ENCODE results near the gene BRD1.
A peak's percentile ranks its signal among the peaks of the same experiment; 100 is the strongest.

Gene BRD1

GRCh38 chr22:49771266-49772065 lies 56.2 kb downstream of the BRD1 start:
- no peak for TF ChIP-seq CTCF (IDR thresholded peaks at IDR 0.05)
- H3K36me3 ChIP-seq, result peaks cover 40 to 54% (median 48%) of the 10 kb centered on the region in 3 donors
- no peaks in the 10 kb centered on the region for H3K27me3 ChIP-seq
- no peak overlapping the region for H3K27ac ChIP-seq
- intact Hi-C loops (cut with DNase I; ENCODE audit: low total_unique reads), result no loop called here
- no peaks in the 10 kb centered on the region for H3K4me1 ChIP-seq
- no peak overlapping the region for H3K4me3 ChIP-seq
- peaks cover 0 to 16% (median 15%) of the 10 kb centered on the region in 3 donors for H3K9me3 ChIP-seq
- DNase-seq, result peak in 1 of 2 donors; percentile 62

DNA sequence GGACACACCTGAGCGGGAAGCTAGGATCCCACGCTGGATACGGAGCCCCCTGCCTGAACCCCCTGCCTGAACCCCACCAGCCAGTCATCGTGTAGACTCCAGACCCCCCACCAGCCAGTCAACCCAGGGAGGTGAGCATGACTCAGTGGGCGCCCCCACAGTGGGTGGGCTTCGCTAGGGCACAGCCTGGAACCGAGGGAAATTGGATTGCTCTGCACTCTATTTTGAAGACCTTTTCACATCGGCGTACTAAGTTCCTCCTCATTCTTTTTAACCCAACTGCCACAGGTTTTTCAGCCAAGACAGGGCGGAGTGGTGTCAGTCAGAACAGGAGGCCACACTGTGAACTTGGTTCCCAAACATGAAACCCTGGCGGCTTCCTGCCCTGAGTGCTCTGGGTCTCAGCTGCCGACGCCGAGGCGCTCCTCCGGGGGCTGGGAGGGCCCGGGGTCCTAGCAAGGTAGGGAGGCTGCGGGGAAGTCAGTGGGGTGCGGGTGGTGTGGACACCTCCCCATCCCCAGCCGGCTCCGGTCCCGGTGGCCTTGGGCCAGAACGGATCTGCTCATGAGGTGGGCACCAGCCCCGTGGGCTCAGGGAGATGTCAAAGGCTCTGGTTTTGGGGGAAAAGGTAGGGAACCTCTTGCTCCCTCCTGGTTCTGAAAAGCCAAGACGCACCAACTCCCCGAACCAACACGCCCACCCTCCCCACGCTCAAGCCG lies 57.0 kb downstream of the BRD1 start:
- peak in 1 of 2 donors; percentile 62 for DNase-seq
- no peak for TF ChIP-seq CTCF (IDR thresholded peaks at IDR 0.05)
- H3K36me3 ChIP-seq, result peaks cover 32 to 46% (median 40%) of the 10 kb centered on the region in 3 donors
- no peak overlapping the region for H3K4me3 ChIP-seq
- no peak overlapping the region for H3K27ac ChIP-seq
- intact Hi-C loops (cut with DNase I; ENCODE audit: low total_unique reads), result no loop called here
- H3K9me3 ChIP-seq, result peaks cover 0 to 23% (median 23%) of the 10 kb centered on the region in 3 donors
- no peaks in the 10 kb centered on the region for H3K4me1 ChIP-seq
- H3K27me3 ChIP-seq, result no peaks in the 10 kb centered on the region

DNA sequence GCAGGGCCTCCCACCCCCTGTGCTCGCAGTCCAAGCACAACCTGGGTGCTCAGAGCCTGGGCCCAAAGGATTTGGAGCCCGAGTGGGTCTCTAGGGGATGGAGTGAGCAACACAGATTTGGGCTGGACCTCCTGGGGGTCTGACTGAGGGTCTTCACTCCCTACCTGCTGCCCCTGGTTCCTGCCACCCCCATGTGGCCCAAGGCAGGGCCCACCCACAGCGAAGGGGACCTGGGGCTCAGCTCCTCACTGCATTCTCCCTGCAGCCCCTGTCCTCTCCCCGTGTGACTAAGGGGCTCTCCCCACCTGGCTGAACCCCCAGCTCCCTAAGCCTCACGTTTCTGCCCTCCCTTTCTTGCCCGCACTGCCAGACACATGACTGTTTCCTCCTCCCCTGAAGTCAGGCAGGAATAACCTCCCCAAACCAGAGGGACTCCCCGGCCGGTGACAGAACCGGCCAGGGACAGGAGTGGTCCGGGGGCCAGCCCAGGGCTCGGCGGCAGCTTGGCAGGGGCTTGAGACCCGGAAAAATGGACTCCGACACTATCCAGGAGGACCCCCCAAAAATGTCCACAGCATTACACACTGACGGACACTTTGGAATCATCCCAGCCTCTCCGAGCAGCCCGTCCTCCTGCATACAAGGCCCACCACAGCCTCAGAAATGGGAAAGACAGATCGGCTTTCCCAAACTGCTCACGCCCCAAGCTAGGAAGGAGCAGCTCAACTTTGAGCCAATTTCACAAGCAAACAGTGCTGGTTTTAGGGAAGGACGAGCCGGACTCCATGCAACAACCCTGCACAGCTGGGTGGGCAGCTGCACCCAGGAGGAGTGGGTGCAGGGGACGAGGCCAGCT lies 57.8 kb downstream of the BRD1 start:
- Histone ChIP-seq H3K27ac (no peak overlapping the region), H3K4me1 (no peaks in the 10 kb centered on the region), H3K4me3 (no peak overlapping the region), H3K9me3 (peaks cover 0 to 29% (median 23%) of the 10 kb centered on the region in 3 donors), H3K27me3 (no peaks in the 10 kb centered on the region), H3K36me3 (peaks cover 24 to 38% (median 32%) of the 10 kb centered on the region in 3 donors)
- TF ChIP-seq CTCF (IDR thresholded peaks at IDR 0.05), result no peak
- intact Hi-C loops (cut with DNase I; ENCODE audit: low total_unique reads), result no loop called here
- peak in 1 of 2 donors; percentile 19 for DNase-seq

- intact Hi-C loops (cut with DNase I; ENCODE audit: low total_unique reads), result no loop called here
- Histone ChIP-seq H3K9me3 (peaks cover 0 to 29% (median 23%) of the 10 kb centered on the region in 3 donors), H3K4me3 (no peak overlapping the region), H3K36me3 (peaks cover 16 to 30% (median 24%) of the 10 kb centered on the region in 3 donors), H3K27me3 (no peaks in the 10 kb centered on the region), H3K4me1 (no peaks in the 10 kb centered on the region), H3K27ac (no peak overlapping the region)
- DNase-seq, result peak in 1 of 2 donors; percentile 60
- no peak for TF ChIP-seq CTCF (IDR thresholded peaks at IDR 0.05)
These were observed 58.6 kb downstream of the BRD1 start for GRCh38 chr22:49768951-49769690.
